Colonic mucosa (tissue), 2 donors: Measurements from ENCODE around the gene TECPR2. TPM values are rescaled to one million over a fixed set of nuclear protein-coding genes. Genes with fewer than 3 reads are reported as not detected.

ENCODE experiments used
- microRNA-seq: library from miRNA; unstranded; fragments of <30 nt; microRNA quantifications from one replicate; pipeline ENCODE4, GENCODE V29; 2019
- total RNA-seq, 2 donors: library from RNA; stranded (reverse); fragmentation: NEBNext Ultra II Directional in 1 of 2; extraction: Animal tissue kit (Norgen Biotek cat#: 25700) in 1 of 2; gene quantifications; one replicate each; pipeline ENCODE4 v1.2.1, GENCODE V29; 2021
- donor health status: DM: no; HTN: no; CAD: no.
- donor health status: DM: no; HTN: no; CAD: no.

The TECPR2 gene
- total RNA-seq, 2 donors from 2014 or later: 16.5 to 18.2 TPM

Small RNAs within 50 kb of the gene (microRNA-seq; reads per million reads assigned to microRNA genes)
- not detected for gene MIR4309

Other genes with a start within 250 kb of the TECPR2 start
- 10 to 100 TPM; 30.0 to 31.2 TPM for gene WDR20, start 223.0 kb upstream of the TECPR2 start, total RNA-seq
- 1 to 10 TPM; 4.8 to 6.9 TPM for gene MOK, start 57.8 kb upstream of the TECPR2 start, total RNA-seq
- 10 to 100 TPM in 1 of 2 donors, 1 to 10 TPM in 1; 7.2 to 11.0 TPM for gene ZNF839, start 43.2 kb upstream of the TECPR2 start, total RNA-seq
- 10 to 100 TPM; 29.5 to 43.2 TPM for gene CINP, start 51 bp upstream of the TECPR2 start, total RNA-seq
- 100 to 1,000 TPM; 107 to 115 TPM for gene ANKRD9, start 146.8 kb downstream of the TECPR2 start, total RNA-seq
- gene RCOR1, start 229.7 kb downstream of the TECPR2 start, total RNA-seq: 10 to 100 TPM; 30.0 to 43.2 TPM